HEK293 (cell line): ENCODE results near the gene TSR3.

ENCODE experiments used
- CTCF ChIA-PET: fragments of 350-600 bp; formaldehyde crosslinking; extraction: SDS; loops from one replicate; lab custom pipeline; 2021; ENCODE audit warnings: antibody characterized with exemption; lab: Yijun Ruan, JAX
- POLR2A ChIA-PET: fragments of 300-600 bp; formaldehyde crosslinking; extraction: SDS; loops from one replicate; lab custom pipeline; 2020; ENCODE audit warnings: antibody characterized with exemption, inconsistent platforms; lab: Yijun Ruan, JAX
- H3K27ac ChIP-seq: fragments of 200-500 bp; sonication (Bioruptor generic); 2 replicates; pipeline ENCODE4 v1.5.1; 2014; ENCODE audit warnings: low read depth, low read length, control low read depth, inconsistent platforms; ENCODE audit errors: extremely low read depth
- H3K36me3 ChIP-seq, 2 experiments: fragments of 200-500 bp in 1 of 2; sonication (Bioruptor generic) in 1 of 2; 1 replicate in 1 of 2; 2 replicates in 1 of 2; pipeline ENCODE4 v1.5.1; 2014 to 2017; ENCODE audit warnings: inconsistent platforms in 2 of 2, low read length in 2 of 2; ENCODE audit not compliant: control insufficient read depth in 2 of 2, insufficient read depth in 1 of 2
- H3K4me1 ChIP-seq: fragments of 200-500 bp; sonication (Bioruptor generic); 2 replicates; pipeline ENCODE4 v1.5.1; 2014; ENCODE audit warnings: mild to moderate bottlenecking, low read length, inconsistent platforms; ENCODE audit not compliant: control insufficient read depth, insufficient read depth
- H3K4me3 ChIP-seq: 2 replicates; pipeline ENCODE4 v1.5.1; 2011; ENCODE audit warnings: low read depth, mild to moderate bottlenecking, control low read depth, low read length, moderate library complexity
- H3K9me3 ChIP-seq: fragments of 200-500 bp; sonication (Bioruptor generic); 2 replicates; pipeline ENCODE4 v1.5.1; 2014; ENCODE audit warnings: low read depth, low read length, inconsistent platforms; ENCODE audit not compliant: control insufficient read depth, insufficient read depth
- FEZF1 ChIP-seq: fragments of 450-650 bp; formaldehyde crosslinking; IDR thresholded peaks from 2 replicates; pipeline ENCODE4 v1.5.1; 2016; ENCODE audit warnings: missing biosample characterization, missing genetic modification characterization
- IKZF3 ChIP-seq: fragments of 450-650 bp; IDR thresholded peaks from 2 replicates; pipeline ENCODE4 v1.5.0; 2018; ENCODE audit warnings: missing biosample characterization, mild to moderate bottlenecking, missing genetic modification characterization, moderate library complexity
- KLF17 ChIP-seq: fragments of 450-650 bp; formaldehyde crosslinking; IDR thresholded peaks from 2 replicates; pipeline ENCODE4 v1.5.1; 2016; ENCODE audit warnings: missing biosample characterization, missing genetic modification characterization
- PRDM6 ChIP-seq: fragments of 450-650 bp; formaldehyde crosslinking; IDR thresholded peaks from 2 replicates; pipeline ENCODE4 v1.5.1; 2017; ENCODE audit warnings: missing biosample characterization, missing genetic modification characterization
- SCRT1 ChIP-seq: fragments of 450-650 bp; formaldehyde crosslinking; IDR thresholded peaks from 2 replicates; pipeline ENCODE4 v1.5.1; 2016; ENCODE audit warnings: missing biosample characterization, missing genetic modification characterization, borderline replicate concordance
- ZBTB17 ChIP-seq: fragments of 450-650 bp; formaldehyde crosslinking; IDR thresholded peaks from 2 replicates; pipeline ENCODE4 v1.5.1; 2016; ENCODE audit warnings: missing biosample characterization, missing genetic modification characterization
- ZIC2 ChIP-seq: fragments of 450-650 bp; formaldehyde crosslinking; IDR thresholded peaks from 2 replicates; pipeline ENCODE4 v1.5.1; 2016; ENCODE audit warnings: missing biosample characterization, missing genetic modification characterization
- ZNF138 ChIP-seq: fragments of 450-650 bp; formaldehyde crosslinking; IDR thresholded peaks from 2 replicates; pipeline ENCODE4 v1.5.1; 2016; ENCODE audit warnings: missing biosample characterization, missing genetic modification characterization, borderline replicate concordance
- ZNF518A ChIP-seq: fragments of 450-650 bp; formaldehyde crosslinking; conservative IDR thresholded peaks from 2 replicates; pipeline ENCODE4 v1.5.1; 2016; ENCODE audit warnings: low read depth, missing biosample characterization, missing genetic modification characterization
- ZNF76 ChIP-seq: fragments of 450-650 bp; formaldehyde crosslinking; IDR thresholded peaks from 2 replicates; pipeline ENCODE4; 2016; ENCODE audit warnings: low read depth, missing biosample characterization, missing genetic modification characterization, borderline replicate concordance
- ZSCAN18 ChIP-seq: fragments of 450-650 bp; formaldehyde crosslinking; IDR thresholded peaks from 2 replicates; pipeline ENCODE4 v1.5.1; 2016; ENCODE audit warnings: missing biosample characterization, missing genetic modification characterization
- TF ChIP-seq, protein P1 (sequence below): fragments of 450-650 bp; formaldehyde crosslinking; IDR thresholded peaks from 2 replicates; pipeline ENCODE4 v1.5.1; 2017; ENCODE audit warnings: missing biosample characterization, missing genetic modification characterization
- TF ChIP-seq, protein P2 (sequence below): fragments of 450-650 bp; formaldehyde crosslinking; IDR thresholded peaks from 2 replicates; pipeline ENCODE4 v1.5.1; 2016; ENCODE audit warnings: missing biosample characterization, missing genetic modification characterization, low read depth

The TSR3 gene

GRCh38 chr16:1320097-1320496 lies 31.6 kb downstream of the TSR3 start:
- Histone ChIP-seq H3K4me1 (no peaks in the 10 kb centered on the region), H3K27ac (no peak overlapping the region), H3K9me3 (no peaks in the 10 kb centered on the region), H3K4me3 (no peak overlapping the region), H3K36me3 (peaks cover 25 to 86% of the 10 kb centered on the region in 2 experiments; a peak in 2 of 3 replicates)
- TF ChIP-seq IKZF3 (no peak), ZNF76 (no peak), ZNF138 (tag by site-specific recombination) (no peak), SCRT1 (tag by site-specific recombination) (no peak), ZSCAN18 (tag by site-specific recombination) (no peak), ZIC2 (tag by site-specific recombination) (no peak), ZNF518A (no peak), KLF17 (tag by site-specific recombination) (no peak), FEZF1 (tag by site-specific recombination) (no peak), PRDM6 (no peak)
- POLR2A ChIA-PET, result no interaction called here
- CTCF ChIA-PET, result interaction anchor here (0.7 kb wide), 1 partner anchor 18 kb away, joined by 3 read pairs; no protein-coding TSS in a partner anchor

DNA sequence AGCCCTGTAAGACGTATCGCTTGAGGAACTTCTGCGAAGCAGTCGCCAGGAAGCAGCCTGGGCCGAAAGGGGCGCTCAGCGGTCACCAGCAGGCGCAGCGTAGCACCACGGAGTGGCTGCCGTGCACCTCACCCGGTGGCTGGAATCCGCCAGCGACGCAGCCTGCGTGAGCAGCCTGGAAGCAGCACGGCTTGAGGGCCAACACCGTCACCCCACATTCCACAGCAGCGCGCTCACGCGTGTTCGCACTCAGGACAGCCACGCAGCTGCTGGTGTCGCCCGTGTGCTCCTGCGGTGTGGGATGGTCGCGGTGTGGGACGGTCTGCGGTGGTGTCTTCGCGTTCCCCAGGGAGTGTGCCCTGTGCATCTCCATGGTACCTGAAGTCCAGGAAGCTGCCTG lies 32.6 kb downstream of the TSR3 start:
- TF ChIP-seq, protein P1, sequence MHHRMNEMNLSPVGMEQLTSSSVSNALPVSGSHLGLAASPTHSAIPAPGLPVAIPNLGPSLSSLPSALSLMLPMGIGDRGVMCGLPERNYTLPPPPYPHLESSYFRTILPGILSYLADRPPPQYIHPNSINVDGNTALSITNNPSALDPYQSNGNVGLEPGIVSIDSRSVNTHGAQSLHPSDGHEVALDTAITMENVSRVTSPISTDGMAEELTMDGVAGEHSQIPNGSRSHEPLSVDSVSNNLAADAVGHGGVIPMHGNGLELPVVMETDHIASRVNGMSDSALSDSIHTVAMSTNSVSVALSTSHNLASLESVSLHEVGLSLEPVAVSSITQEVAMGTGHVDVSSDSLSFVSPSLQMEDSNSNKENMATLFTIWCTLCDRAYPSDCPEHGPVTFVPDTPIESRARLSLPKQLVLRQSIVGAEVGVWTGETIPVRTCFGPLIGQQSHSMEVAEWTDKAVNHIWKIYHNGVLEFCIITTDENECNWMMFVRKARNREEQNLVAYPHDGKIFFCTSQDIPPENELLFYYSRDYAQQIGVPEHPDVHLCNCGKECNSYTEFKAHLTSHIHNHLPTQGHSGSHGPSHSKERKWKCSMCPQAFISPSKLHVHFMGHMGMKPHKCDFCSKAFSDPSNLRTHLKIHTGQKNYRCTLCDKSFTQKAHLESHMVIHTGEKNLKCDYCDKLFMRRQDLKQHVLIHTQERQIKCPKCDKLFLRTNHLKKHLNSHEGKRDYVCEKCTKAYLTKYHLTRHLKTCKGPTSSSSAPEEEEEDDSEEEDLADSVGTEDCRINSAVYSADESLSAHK, result no peak
- TF ChIP-seq KLF17 (tag by site-specific recombination) (no peak), ZBTB17 (tag by site-specific recombination) (no peak)
- TF ChIP-seq, protein P2, sequence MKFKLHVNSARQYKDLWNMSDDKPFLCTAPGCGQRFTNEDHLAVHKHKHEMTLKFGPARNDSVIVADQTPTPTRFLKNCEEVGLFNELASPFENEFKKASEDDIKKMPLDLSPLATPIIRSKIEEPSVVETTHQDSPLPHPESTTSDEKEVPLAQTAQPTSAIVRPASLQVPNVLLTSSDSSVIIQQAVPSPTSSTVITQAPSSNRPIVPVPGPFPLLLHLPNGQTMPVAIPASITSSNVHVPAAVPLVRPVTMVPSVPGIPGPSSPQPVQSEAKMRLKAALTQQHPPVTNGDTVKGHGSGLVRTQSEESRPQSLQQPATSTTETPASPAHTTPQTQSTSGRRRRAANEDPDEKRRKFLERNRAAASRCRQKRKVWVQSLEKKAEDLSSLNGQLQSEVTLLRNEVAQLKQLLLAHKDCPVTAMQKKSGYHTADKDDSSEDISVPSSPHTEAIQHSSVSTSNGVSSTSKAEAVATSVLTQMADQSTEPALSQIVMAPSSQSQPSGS, result no peak
- Histone ChIP-seq H3K27ac (no peak overlapping the region), H3K4me3 (no peak overlapping the region), H3K9me3 (no peaks in the 10 kb centered on the region), H3K4me1 (no peaks in the 10 kb centered on the region), H3K36me3 (peaks cover 25 to 90% of the 10 kb centered on the region in 2 experiments; a peak in 2 of 3 replicates)
- CTCF ChIA-PET, result interaction anchor here (0.9 kb wide), 1 partner anchor 62 kb away, joined by 3 read pairs; no protein-coding TSS in a partner anchor
- POLR2A ChIA-PET, result no interaction called here
